Stimulated activated CD8-positive, alpha-beta memory T cell treated with anti-CD3 and anti-CD28 coated beads, Interleukin-2, amount 100 ng/mL, for 1 hour (primary cell): Measurements from ENCODE around the gene REPIN1.
"Not testable (repeated sequence)": the region's sequence is repeated elsewhere in the genome, so short reads cannot be mapped to it uniquely, and the experiment has no call there.

Source experiments
- DNase-seq, 2 donors: peaks; one replicate each; pipeline ENCODE4 v3.0.0-alpha.2; 2020; ENCODE audit warnings: low read depth in 2 of 2

REPIN1 gene

DNA sequence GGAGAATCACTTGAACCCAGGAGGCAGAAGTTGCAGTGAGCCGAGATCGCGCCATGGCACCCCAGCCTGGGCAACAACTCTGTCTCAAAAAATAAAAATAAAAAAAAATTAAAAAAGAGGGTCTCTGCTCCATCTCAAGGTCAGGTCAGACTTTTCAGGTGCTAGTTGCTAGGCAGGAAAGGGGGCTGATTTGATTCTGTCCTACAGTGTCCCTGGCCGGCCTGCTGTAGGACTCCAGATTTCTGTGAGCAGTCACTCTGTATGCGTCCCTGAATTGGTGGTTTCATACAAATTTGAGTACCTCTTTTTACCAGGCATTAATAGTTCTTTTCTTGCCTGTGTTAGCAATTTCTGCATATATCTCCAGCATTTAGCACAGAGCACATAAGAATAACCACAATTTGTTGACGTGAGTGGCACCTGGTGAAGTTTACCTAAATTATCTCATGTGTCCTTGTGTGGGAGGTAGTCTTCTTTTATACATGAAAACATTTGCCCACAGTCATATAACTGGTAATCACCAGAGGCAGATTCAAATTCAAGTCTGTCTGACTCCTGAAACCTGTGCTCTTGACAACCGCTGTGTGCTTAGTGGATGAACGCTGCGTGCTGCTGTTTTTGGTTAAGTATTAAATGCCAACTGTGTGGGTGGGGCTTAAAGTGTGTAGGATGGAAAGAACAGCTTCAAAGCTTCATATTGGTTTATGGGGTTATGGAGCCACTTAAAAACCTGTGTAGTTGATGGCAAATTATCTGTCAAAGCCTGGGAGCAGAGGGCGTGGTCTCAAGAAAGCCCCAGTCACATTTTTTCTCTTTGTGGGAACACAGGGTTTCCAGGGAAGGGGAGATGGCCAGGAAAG, 7.3 kb downstream of the REPIN1 start:
- DNase-seq: no peak

DNA sequence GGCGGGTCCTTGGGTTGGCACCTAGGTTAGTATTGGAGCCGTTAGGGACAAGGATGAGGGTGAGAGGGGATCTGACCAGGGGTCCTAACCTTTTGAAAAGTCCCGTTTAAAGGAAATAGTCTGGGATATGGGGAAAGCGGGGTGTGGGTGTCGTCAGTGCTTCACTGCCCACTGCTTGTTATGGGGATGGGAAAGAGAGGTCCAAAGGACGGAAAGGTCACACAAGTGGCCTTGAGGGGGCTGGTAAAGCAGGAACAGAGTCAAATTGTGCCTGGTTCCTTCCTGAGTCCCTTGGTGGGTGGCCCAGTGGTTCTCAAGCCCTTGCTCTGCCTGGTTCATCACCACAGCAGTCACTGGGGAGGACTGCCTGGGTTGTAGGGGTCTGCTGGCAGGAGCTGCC, 7.9 kb downstream of the REPIN1 start:
- DNase-seq: no peak

DNA sequence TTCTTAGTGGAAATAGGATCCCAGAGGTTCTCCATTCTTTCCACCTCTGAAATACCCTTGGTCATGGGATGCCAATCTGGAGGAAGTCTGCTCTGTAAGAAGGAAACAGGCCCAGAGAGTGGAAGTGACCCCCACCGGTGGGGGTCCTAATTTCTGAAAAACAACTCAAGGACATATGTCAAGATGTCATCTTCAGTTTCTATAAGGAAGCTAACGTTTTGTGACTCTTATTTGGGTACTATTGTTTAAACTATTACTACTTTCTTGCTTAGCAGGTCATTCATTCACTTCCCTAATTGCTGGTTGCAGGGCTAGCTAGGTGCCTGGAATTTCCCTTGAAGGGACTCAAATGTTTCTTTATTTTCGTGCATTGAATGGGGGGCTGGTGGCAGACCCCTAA, 8.6 kb downstream of the REPIN1 start:
- no peak for DNase-seq

DNA sequence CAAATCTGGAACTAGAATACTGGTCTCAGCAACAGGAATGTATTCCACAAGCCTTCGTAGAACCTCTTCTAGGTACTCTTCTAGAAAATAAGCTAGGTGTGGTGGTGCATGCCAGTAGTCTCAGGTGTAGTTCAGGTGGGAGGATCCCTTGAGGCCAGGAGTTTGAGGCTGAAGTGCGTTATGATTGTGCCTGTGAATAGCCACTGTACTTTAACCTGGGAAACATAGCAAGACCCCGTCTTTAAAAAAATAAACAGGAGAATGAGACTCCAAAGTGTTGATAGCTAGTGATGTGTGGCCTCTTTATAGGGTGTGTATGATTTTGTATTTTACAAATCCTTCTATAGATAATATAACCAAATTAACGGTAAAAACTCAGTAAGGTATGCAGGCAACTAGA, 9.0 kb downstream of the REPIN1 start:
- no peak for DNase-seq

DNA sequence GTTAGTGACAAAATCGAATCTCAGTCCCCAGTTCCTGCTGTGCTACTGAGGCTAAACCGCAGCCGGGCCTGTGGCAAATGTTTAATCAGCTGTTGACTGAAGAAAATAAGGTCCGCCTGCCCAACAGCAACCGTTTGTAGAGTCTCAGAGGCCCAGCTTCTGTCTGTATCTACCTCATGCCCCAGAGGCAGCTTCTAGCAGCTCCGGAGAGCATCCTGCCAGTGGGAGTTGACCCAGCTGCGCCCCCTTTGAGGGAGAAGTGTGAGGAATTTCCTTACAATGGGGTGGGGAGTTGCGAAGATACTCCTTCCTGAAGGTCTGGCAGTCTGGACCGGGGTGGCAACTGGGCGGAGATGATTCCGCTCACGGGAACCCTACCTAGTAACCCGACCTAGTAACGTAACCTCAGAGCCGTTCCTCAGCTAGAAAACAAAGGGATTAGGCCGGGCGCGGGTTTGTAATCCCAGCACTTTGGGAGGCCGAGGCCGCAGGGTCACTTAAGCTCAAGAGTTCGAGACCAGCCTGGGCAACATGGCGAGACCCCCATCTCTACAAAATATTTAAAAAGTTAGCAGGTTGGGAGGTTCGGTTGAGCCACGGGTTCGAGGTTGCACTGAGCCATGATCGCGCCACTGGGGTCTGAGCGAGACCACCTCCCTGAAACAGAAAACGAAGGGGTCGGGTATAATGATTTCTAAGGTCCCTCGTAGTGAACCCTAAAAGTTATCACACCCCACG, 9.7 kb downstream of the REPIN1 start:
- DNase-seq: no peak

DNA sequence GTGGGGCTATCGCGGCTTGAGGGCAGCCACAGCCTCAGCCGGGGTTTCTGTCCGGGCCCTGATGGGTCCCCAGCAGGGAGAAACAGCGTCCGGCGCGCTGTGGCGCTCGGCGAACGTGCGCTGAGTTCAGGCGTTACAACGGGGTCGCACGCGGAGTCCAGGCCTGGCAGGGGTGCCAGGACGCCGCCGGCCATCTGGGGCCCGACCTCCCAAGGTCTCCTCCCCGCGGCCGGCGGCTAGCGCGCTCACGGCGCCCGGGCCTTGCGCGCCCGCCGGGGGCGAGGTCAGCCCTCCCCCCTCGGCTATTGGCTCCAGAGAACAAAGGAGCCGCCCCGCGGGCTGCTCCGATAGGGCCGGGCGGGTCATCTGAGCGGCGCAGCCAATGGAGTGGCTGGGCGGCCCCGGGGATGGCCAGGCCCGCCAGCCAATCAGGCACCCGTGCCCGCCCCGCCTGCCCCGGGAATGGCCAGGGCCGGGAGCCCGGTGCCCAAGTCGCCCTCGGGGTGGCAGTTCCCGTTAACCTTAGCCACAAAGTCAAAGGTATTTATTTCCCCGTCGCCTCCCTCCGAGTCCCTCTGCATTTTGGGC, 10.3 kb downstream of the REPIN1 start, which contains the start of gene ZNF775:
Gene ZNF775, plus strand, starts transcription at position 478 of the 588 bp plus-strand sequence. CDS start 9,141 bp downstream, outside the sequence.
- DNase-seq: peak; percentile 80 to 85

DNA sequence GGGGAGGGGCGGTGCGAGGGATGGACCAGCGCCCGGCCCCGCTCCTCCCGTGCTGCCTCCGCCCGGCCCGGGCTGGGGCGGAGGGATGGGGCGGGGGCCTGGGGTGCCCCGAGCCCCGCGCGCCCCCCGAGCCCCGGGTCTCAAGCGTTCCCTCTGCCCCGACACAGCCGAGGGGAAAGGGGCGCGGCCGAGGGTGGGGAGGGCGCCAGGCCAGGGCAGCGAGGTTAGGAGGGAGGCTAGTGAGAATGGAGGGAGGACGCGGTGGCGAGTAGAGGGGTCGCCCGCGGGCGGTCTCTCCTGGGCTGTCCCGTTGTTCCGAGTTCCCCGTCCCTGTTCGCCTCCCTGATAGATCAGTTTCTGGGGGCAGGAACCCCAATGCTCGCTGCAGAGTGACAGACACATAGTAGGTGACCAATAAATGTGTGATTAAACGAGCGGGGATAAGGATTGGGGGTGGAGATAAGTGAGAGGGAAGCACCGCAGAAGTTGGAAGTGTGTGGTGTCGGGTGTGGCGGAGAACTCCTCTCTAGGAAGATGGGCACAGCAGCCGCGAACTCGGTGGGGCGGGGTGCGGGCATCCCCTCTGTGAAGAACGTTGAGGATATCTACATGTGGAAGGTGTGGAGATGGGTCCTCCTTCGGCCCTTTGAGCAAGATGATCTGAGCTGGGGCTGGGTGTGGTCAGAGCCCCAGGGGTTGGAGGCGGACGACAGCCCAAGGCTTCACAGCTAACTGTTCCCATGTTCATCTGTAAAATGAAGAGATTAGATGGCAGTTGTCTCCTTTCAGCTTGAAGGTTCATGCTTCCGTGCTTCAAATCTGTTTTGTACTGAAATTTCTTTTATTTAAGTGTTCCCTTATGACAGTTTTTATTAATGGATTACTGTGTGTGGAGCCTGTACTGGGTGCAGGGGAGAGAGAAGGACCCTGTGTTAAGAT, 11.1 kb downstream of the REPIN1 start:
- no peak for DNase-seq

DNA sequence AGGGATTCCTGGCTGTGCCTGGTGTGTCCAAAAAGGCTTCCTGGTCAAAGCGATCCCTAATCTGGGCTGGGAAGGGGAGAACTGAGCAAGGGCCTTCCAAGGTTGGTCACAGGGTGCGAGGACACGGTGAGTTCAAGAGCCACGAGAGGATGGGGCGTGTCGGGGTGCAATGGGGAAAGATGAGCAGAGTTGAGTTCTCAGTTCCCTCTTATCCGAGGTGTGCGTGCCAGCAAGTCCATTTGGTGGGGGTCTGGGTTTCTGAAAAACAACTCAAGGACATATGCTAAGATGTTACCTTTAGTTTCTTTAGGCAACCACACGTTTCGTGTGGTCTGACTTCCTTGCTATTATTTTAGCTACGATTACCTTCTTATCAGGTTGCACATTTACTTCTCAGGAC, 11.8 kb downstream of the REPIN1 start:
- DNase-seq: no peak

DNA sequence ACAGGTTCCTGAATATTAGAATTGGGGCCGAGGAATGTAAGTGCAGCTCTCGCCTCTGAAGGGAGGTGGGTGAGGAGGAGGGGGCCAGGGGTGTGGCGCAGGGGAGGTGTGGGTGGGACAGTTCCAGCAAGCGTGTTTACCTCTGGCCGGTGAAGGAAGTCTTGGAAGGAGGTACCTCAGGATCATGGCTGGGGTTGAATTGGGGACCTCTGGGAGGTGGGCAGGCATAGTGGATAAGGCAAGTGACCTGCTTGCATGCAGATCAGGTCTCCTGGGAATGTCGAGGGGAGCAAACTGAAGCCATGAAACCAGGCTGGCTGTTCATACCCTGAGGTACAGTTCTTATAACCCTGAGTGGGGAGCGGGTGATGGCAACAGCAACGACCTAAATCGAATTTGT, 12.5 kb downstream of the REPIN1 start:
- no peak for DNase-seq

DNA sequence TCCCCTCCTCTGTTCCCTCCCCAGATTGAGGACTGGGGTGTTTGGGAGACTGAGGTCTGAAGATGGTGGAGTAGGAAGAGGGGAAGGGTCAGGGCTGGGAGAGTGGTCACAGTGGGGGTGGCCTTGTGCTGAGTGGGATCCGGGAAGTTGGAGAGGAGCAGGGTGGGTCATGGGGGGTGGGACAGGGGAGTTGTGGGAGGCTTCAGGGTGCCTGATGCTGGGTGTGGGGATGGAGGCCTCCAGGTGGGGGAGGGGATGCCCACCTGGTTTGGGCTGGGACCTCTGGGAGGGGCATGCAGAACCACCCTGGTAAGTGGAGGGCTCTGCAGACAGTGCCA, 13.1 kb downstream of the REPIN1 start:
- no peak for DNase-seq

DNA sequence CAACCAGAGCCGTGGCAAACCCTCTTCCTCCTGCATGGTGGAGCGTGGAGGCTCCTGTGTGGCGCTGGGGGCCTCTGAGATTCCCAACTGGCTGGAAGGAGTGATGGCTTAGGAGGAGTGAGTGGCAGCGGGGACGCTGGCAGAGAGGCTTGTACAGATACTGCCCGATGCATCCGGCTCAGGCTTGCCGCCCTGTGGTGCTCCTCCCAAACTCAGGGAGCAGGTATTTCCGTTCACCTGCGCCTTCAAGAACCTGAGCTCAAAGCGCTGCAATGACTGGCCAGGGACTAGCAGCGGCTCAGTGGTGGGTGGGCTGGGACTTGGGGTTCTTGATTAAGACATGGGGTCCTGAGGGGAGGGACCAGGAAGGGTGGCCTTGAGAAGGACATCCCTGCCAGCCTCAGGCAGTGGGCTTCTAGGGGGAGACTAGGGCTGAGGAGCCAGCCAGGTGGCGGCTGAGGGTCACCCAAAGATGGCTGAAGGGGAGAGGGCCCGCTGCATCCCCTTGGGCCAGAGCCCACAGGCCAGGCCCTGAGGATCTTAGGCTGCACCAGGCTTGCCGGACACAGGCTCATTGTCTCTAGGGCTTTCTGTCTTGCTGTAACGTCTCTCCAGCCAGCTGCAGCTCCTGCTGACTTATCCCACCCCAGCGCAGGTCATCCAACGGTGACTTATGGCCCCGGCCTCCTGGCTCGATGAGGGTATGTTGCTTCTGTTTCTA, 13.7 kb downstream of the REPIN1 start:
- no peak for DNase-seq

DNA sequence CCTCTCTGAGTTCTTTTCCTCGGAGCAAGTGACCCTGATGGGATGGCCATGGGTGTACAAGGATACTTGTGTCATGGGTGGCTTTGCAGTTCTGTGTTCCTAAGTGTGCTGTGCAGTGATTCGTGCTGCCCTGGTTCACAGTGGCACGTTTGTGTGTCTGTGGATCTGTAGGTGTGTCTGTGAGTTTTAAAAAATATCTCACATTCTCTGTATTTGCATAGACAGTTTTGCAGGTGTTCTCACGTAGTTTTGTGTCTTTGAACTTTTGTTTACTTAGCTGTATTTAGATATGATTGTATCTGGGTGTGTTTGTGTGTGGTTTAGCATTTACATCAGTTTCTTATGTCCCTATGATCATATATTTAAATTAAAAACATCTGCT, 14.2 kb downstream of the REPIN1 start:
- DNase-seq: no peak

DNA sequence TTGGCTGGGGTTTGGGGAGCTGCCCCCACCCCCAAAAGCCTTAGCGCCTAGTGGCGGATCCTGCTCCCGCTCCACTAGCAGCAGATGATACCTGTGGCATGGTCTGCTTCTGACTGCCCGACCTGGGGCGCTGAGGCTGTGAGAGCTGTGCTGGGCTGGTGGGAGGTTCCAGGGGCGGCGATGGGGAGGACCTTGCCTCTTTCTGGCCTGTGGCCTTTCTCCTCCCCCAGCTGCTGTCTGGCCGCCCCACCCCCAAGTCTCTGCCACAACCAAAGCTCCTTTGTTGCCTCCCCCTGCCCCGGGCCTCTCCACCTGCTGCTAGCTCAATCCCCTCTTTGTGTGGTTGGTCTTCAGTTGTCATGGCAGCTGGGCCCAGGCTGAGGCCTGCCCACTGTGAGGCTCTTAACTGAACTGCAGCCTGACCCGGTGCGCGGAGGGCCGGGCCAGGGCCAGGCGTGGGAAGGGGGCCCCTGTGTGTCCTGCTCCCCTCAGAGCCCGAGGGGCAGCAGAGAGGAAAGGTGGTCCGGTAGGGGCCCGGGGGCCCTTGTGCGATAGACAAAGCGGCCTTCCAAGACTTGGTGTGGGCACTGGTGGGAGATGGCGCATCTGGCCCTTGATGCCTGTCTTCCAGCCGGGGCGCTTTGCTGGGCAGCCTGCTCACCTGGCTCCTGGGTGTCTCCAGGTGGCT, 15.2 kb downstream of the REPIN1 start:
- no peak for DNase-seq

DNA sequence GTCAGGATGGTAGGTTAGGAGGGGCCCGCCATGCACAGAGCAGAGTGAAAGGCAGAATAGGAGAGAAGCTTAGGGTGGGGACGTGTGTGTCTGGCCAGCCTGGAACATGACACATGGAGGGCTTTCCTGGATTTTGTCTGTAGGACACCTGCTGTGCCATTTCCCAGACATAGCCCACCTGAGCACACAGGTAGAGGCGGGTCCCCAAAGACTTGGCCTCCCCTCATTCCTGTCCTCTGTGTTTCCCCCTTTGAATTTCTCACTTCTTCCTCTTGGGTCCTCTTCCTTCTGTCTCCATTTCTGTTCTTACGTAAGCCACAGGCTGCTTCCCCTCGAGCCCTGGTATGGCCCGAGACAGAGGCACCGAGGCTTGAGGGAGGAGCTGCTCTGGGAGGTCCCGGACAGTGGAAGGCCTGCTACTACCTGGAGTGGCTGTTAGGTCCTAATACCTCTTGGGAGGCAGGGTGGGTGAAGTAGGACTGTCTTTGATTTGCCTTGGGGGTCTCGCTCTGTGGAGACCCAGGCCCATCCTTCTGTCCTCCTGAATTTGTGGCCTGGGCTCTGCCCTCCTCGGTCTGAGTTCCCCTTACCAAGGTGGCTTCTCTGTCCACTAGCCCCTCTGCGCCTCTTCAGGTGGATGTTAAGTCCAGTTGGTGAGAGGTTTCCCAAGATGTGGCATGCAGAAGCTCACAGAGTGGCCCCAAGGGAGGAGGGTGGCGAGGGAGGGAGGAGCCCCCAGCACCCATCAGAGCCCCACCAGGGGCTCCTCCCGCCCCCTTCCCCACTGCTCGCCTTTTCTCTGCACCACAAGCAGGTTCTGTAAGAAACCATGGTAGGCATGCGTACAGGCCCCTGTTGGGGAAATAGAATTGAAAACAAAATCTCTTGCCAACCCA, 16.0 kb downstream of the REPIN1 start:
- no peak for DNase-seq

DNA sequence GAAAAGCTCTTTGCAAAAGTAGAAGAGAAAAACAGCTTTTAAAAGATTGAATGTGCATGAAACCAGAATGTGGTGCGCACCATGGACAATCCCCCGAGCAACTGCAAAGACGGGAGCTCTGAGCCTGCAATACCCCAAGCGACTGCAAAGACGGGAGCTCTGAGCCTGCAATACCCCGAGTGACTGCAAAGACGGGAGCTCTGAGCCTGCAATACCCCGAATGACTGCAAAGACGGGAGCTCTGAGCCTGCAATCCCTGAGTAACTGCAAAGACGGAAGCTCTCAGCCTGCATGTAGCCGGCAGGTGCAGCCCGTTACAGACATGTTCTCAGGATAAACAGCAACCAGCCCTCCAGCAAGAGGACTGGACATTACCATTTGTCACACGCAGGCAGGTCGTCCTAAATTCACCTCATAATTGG, 16.7 kb downstream of the REPIN1 start:
- no peak for DNase-seq

DNA sequence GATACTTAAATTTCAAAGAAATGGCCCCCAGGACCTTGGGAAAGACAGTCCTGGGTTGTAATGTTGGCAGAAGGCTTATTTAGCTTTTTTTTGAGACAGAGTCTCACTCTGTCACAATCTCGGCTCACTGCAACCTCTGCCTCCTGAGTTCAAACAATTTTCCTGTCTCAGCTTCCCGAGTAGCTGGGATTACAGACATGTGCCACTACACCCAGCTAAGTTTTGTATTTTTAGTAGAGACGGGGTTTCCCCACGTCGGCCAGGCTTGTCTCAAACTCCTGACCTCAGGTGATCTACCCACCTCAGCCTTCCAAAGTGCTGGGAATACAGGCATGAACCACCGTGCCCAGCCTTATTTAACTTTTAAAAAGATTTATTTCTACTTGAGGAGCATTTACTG, 17.3 kb downstream of the REPIN1 start:
- not testable (repeated sequence) for DNase-seq

DNA sequence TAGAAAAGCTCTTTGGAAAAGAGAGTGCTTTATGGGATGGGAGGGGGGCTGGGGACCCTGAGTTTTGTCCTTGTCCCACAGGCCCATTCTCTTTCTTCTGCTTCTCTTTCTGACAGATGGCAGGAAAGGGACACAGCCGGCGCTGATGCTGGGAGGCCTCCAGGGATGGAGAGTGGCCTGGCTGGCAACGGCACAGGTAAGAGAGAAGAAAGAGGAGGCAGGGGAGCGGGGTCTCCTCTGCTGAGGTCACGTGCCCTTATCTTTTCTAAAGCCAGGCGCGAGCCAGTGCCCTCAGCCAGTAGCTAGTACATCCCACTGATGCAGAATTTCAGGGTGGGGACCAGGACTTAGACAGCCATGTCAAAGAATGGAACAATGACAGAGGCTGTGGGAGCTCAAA, 19.7 kb downstream of the REPIN1 start:
- DNase-seq: no peak

DNA sequence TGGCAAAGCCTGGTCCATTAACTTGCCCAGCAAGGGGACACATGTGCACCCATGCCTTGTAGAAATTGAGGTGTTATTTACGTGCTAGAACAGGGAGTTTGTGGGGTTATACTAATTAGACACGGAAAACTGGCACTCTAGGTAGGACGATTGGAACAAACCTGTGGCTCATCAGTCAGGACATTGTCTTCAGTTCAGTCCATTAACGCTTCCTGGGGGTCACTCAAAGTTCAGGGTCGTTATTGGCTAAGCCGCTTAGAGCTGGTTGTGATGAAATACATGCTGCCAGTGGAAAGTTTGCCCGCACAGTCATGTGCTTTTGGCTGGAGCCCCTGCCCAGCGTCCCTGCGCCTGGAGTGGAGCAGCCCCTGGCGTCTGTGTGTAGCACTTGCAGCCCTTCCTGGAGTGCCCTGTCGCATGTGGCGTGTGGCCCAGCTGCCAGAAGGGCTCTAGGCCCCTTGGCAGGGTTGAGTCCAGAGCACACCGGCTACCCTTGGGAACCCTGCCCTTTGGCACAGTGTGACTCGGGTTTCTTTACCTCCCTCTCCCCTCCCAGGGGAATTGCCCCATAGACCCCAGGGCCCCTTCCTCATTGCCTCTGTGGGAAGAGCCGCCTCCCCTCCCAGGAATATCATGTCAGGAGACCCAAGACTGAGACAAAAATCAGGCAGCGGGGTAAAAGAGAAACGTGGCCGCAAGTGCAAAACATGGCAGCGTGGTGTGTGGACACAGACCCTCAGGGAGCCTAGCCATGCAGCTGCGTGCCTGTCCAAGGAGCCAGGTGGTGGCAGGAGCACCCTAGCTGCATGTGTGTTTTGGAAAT, 20.3 kb downstream of the REPIN1 start:
- DNase-seq: no peak

DNA sequence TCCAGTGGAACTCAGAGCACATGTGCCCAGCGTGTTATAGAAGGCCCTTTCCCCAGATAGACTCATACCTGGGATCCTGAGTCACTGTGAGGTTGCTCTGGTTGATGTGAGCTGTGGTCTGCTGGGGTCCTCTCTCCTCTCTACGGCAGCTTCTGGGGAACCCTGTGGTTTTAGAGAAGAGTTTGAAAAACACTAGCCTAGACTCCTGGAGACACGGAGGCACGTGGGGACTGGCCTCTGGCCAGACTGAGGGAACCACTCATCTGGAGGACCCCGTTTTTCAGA, 20.9 kb downstream of the REPIN1 start:
- no peak for DNase-seq
